HG03460 (cell line): ENCODE measurements around the gene ARHGEF6.

Experiments
- ATAC-seq: cut with Tn5 transposase; IDR thresholded peaks from one replicate; pipeline ENCODE4 v1.9.1; 2021; ENCODE audit not compliant: unreplicated experiment

ARHGEF6 gene

DNA sequence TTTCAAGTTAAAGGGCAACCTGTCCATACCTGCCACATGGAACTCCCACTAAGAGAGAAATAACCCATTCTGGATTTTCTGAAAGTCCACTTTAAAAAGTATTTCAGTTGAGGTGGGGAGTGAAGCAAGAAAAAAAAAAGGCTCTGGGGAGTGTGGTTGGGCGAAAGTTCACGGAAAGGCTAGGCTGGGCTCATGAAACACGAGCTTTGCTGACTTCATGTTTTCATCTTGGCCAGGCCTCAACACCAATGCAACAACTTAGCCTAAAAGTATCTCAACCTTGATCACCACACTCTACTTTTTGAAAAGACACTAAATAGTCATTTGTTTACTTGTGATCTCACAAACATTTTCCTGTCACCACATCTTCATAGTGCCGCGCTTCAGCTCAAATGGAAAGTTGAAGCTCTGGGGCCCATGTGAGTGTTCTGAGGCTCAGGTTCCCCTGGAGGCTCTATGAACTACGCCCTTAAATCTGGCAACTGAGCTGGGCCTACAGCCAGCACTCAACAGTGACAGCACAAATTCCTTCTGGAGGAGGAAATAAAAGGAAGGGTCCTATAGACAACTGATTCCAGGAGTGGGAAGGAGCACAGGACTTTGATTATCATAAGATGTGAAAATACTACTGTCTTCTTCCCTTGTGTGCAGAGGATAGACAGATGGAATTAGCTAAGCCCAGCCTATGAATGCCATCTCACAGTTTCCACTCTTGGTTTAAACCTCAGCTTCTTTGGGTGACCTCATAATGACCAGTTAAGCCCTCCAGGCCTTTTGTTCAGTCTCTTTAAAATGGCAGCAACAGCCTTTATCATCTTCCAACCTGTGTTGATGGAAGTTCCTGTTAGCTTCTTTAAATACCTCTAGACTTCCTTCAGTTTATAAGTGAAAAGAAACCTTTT lies 127.7 kb downstream of the ARHGEF6 start:
- ATAC-seq = no peak

DNA sequence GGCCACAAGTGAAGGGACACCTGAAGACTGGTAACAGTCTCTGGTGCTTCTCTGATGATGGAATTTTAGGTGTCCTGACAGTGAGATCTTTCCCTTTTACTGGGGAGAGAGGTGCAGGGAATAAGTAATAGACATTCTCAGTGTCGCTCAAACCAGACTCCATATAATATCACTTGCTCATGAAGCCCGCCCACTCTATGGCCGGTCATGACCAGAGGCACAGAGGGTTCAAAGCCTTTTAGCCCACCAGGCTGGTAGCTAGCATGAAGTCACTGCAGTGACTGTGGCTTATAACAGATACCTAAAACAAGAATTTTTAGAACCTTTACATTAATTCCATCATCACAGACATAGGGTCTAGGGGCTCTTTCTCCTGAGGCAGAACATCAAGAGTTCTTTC lies 129.9 kb downstream of the ARHGEF6 start:
- ATAC-seq = no peak

DNA sequence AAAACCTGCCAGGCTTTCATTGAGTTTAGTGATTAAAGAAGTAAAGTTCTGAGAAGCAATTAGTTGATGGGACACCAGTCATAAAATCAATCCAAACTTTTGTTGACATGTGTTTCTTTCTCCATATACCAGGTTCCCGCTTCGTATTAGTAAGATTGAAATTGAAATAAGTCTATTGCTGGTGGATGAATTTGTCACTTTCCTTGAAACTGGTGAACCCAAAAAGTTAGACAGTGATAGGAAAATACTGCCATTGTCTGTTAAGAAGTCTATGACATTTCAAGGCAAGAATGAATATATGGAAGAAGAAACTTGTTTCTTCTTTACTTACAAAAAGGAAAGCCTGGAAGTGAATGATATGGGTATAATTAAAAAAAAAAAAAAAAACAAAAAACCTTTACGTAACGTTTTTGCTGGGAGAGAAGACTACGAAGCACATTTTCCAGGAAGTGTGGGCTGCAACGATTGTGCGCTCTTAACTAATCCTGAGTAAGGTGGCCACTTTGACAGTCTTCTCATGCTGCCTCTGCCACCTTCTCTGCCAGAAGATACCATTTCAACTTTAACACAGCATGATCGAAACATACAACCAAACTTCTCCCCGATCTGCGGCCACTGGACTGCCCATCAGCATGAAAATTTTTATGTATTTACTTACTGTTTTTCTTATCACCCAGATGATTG lies 132.9 kb downstream of the ARHGEF6 start, which contains the start of gene CD40LG:
TSS of gene CD40LG (plus strand) at position 482 of the 684 bp plus-strand sequence. CDS start at position 573, 91 bp downstream.
- ATAC-seq = no peak

DNA sequence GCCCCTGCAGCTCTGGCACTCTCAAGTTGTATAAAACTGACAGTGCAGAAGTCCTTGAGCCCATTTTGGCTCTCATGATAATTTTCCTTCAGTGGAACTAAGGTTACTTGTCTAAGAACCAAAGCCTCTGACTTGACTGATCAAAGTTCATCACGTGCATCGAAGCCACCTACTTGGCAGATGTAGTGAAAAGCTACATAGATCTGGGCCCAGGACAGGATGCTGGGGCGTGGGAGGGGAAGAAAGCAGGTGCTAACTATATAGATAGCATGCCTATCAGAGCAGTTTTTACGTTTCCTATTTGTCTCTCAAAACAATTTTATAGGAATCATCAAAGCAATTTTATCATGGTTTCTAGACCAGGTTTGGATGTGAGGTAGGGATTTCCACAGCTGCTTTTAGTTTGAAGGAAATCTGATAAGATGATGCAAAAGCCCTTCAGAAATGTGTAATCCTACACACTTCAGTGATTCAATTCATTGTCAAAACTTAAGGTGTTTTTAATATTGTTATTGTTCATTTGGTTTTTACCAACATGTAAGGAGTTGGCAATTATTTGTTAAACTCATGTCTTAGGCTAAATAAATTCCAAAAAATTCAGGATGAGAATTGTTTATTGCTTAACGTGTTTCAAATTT lies 134.0 kb downstream of the ARHGEF6 start:
- ATAC-seq = no peak

DNA sequence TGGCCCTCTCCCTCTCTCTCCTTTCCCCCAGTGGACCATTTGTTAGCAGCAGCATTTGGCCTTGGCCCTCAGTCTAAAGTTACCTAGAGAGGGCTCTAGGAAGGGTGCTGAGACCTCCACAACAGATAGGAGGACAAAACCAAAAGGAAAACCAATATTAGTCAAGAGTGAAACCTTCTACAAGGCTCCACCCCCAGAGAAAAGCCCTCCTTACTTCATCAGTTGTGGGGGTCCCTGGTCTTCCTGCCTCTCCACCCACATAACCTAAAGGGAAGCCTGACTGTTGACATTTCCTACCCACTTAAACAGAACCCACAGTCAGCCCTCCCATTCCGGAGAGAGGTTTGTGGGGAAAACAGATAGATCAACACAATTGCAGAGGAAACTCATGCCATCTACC lies 137.5 kb downstream of the ARHGEF6 start:
- no peak for ATAC-seq

DNA sequence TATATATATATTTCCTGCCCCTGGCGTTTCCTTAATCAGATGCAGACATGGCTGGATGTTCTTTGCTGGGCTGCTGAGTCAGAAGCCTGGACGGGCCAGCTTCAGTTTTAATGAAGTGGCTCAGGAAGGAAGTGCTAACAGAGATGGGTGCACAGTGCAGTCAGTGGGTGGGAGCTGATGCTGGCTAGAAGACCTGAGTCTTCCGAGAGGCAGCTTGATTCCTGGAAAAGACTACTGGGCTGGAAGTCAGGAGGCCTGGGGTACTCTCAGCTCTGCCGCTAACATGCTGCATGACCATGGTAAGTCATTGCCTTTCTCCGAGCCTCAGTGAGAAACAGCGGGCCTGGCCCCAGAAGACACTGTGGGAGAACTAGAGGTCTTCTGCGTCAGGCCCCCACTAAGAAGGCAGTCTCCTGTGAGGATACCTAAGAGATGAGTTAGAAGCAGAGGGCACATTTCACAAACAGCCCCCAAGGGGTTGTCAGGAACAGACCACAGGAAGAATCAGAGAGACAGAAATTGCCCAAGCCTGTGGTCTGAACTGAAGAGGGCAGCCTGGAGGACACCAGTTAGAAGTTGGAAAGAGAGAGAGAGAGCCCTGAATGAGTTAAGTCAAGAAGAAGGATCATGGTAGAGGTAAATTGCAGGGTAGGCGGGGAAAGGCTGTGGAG lies 141.1 kb downstream of the ARHGEF6 start:
- ATAC-seq = no peak

DNA sequence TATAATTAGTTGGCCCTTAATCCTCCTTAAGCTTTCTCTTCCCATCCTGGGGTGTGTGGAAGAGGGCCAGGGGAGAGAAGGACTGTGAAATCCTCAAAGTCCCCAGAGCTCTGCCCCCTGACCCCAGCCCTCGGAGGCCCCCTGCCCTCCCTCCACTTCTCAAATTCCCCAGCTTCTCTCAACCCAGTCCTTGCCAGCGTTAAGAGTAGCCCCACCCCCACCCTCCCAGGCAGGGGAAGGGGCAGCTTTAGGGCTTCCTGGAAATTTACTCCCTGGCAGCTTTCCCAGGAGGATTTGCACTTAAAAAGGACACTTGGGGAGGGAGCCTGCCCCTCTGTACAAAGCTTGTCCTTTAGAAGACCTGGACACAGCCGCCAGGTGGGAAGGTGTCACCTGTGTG lies 144.6 kb downstream of the ARHGEF6 start:
- no peak for ATAC-seq

DNA sequence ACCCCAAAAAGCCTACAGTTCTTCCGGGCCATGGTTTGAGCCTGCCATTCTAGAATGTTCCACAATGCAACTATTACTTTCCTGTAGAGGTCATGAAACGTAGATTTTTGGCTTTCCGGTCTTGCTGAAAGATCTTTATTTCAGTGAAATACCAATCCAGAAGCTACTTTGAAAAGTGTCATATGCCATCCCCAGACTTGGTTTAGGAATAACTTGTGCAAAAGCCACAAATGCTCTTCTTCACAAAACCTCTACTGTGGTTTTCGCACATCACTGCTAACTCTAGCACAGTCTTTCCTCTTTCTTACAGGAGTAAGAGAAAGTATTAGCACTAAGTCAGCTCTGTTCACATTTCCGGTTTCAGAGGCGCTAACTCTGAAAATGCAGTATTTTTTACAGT lies 145.5 kb downstream of the ARHGEF6 start:
- ATAC-seq = no peak

DNA sequence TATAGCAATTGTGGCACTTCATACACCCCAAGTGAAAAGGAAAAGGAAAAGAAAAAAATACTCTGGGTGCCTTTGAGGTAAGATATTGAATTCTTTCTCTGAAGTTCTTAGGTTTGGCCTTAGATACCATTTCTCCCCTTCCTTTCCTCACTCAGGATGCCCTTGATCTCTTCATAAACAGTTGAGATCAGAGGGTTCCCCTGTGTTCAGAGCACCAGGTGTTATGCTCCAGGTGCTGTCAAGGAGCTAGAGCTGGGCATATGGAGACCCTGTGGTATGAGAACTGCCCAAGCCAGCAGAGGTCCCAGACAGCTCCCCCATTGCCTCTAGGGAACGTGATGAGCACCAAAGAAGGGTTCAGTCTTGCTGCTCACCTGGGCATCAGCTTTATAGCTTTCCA lies 149.9 kb downstream of the ARHGEF6 start:
- no peak for ATAC-seq

DNA sequence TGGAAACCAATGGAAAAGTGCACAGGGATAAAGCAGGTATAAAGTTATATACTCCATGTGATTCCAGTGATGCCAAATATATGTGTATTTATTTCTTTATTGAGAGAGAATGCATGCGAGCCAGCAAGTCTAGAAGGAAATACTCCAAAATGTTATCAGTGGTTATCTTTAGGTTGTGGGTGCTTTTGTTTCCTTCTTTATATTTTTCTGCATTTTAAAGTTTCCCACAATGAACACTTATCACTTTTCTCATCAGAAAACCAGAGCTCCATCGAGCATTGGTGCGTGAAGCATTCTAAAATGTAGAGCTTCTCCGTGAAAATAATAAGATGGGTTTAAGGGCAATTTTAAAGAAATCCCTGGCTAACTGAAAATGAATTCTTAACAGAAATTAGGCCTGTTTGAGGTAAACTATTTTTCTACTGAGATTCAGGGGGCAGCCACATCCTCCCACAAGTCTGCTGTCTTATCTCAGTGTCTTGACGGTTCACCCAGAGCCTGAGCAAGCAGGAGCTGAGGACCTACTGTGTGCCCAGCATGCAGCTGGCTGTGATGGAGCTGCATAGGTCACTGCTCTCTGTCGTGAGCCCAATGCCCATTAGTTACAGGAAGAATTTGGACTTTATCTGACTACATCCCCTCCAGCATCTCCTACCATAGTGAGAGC lies 151.5 kb downstream of the ARHGEF6 start:
- no peak for ATAC-seq

DNA sequence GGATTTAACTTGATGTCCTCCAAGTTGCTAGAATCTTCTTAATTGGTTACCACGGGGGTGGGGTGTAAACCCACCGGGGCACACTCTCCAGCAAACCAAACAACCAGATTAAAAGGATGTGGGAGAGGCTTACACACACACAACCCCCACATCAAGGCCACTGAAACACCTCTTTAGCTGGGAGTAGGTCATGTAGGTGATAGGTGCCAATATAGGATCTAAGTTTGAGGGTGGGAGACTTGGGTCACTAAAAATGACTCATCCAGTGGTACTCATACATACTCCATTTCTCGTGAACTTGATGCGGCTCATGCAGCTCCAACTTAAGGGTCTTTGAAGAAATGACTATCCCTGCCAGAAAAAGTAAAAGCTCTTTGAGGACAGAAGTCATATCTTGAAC lies 153.3 kb downstream of the ARHGEF6 start:
- ATAC-seq = no peak

DNA sequence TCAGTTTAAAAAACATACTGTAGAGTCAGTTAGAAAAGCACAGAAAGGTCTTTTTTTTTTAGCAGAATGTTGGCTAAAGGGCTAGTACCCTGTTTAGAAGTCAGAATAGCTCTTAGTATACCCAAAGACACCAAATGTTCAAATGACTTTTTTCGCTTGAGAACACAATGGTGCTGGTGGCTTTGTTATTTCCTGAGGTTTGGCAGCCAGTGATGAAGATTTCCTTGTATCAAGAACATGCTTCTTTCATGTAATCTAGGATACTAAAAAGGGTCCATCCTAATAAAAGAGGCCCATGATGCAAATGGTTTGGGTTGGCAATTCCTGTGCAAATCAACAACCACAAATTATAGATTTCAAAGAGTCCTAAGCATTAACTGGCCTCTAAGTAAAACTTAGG lies 153.8 kb downstream of the ARHGEF6 start:
- no peak for ATAC-seq

DNA sequence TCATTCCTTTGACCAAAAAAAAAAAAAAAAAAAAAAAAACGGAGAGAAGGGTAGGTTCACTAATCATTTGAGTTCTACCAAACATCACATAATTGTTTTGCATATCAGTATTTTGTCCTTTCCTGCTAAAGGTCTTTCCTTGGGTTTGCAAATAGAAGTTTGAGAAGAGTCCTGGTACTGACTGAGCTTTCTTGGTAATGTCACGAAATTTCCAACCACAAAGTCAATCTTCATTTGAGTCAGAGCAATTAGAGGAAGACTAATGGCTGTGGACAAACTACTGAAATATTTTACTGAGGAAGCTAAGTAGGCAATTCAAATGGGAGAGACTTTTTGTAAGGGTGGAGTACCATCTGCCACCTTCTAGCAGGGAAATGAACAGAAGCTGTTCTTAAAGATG lies 154.5 kb downstream of the ARHGEF6 start:
- no peak for ATAC-seq

DNA sequence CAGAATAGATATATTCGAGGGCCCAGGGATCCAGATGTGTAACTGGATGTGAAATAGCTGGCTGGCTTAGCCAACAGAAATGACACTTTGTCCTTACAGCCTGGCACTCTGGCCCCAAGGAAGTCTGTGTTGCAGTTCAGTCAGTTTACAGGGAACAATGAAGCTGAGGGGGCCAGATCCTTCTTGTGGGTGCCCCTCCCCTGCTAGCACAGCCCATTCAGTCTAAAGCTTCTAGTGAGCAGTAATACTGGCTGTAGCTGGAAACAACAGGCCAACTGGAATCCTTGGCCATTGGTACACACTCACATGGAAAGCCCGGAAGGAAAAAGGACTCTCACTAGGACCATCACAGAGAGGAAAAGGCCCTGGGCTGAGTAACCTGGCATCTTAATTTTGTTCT lies 155.5 kb downstream of the ARHGEF6 start:
- ATAC-seq = no peak

DNA sequence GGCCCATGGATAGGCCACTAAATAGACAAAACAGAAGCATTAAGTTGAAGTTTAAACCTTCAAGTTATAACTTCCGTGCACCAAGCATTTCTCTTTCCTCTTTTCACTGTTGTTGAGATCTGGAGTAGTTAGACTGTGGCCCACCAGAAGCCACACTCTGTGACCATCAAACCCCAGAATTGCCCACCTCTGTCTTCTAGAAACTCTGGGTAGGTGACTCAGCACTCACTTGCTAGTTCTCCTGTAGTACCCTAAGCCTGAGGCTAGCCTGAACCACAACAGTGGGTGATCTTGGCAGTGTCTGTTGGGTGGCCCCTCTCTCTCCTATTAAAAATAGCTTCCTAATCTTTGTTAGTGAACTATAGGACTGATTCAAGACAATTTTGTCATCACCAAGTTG lies 157.3 kb downstream of the ARHGEF6 start:
- ATAC-seq = no peak

DNA sequence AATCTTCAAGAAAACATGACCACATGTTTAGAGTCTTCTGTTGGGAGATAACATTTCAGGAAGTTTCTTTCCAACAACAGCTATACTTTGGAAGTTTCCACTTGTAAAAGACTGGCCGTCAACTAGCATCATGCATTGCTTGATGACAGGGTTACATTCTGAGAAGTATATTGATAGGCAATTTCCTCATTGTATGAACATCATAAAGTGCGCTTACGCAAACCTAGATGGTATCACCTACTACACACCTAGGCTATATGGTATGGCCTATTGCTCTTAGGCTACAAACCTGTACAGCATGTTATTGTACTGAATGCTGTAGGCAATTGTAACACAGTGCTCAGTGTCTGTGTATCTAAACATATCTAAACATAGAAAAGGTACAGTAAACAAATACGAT lies 158.2 kb downstream of the ARHGEF6 start:
- ATAC-seq = no peak

DNA sequence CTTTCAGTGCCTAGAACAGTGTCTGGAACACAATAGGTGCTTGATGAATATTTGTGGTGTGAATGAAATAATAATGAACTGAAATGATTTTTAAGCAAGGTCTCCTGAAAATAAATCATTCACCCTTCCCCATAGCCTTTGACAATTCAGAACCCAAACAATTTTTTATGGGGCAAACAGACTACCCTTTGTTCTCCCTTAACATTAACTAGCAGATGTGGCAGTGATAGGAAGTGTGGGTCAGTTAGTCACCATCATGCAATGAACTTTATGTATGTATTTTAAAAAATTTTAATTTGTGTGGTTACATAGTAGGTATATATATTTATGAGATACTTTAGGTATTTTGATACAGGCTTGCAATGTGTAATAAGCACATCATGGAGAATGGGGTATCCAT lies 160.0 kb downstream of the ARHGEF6 start:
- no peak for ATAC-seq

DNA sequence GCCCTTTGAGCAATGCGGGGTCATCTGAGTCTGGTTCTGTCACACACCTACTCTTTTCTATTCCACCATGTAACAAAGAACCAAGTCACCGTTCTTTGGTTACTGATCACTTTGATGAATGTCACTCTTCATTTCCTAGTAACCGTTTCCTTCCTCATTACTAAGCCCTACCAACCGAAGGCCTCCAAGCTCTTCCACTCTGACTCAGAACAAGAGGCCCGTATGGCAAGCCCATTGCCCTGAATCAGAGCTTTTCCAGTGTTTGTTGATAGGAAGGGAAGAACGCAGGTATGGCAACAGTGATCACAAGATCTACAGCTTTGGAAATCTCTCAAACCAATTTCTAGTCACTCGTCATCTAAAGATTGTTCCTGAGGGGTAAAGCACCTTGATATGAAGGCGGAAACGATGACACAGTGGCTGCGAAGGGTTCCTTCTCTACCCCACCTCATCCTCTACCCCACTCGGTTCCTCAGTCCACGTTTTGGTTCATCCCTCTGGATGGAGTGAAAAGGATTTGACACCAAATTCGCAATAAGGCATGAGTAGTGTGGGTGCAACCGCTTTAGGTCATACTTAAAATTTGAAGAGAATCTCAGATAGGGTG lies 160.7 kb downstream of the ARHGEF6 start:
- no peak for ATAC-seq

DNA sequence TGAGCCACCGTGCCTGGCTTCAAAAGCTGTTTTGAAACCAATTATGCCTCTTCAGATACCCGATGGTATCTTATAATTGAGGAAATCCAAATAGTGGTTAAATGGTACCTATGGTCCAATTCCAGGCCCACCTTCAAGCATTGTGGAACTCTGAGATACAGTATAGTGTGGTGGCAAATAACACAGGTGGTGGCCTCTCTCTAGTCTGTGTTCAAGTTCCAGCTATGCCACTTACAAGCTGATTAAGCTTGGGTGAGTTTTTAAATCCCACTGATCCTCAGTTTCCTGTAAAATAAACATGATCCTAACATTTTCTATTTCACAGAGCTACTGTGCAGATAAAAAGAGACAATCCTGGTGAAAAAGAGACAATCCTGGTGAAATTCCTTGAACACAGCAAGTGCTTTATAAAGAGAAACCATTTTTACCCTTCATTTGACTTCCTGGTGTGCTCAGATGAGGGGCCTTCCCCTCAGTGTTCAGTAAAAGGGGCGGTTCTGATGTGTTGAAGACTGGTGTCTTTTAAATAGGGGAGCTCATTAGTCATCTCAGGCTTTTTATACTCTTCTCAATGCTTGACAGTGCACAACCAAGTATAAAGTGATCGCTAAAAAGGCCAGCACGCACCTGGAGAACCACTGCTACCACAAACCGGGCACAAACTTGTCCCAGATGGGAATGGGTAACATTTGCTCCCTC lies 163.6 kb downstream of the ARHGEF6 start:
- ATAC-seq = no peak
